Measurements from ENCODE around the gene ANTXR2. TPM values are rescaled to one million over a fixed set of nuclear protein-coding genes. Genes with fewer than 3 reads are reported as not detected.

The ANTXR2 gene
- total RNA-seq, 1 experiment from 2014 or later: 7.0 TPM

GRCh38 chr4:80014531-80014930 lies 58.5 kb downstream of the ANTXR2 start:
- DNase-seq (ENCODE audit: low spot score): no peak
- ChIA-PET POLR2A (ENCODE audit: low non-redundant PET) (no interaction called here), CTCF (no interaction called here)
- H3K9me3 ChIP-seq (ENCODE audit: low read depth, low read length, poor library complexity, severe bottlenecking): no peaks in the 10 kb centered on the region
- TF ChIP-seq EZH2 (IDR thresholded peaks at IDR 0.05; ENCODE audit: borderline replicate concordance, low read depth, low read length, poor library complexity, severe bottlenecking) (no peak), CTCF (conservative IDR thresholded peaks at IDR 0.05; ENCODE audit: low read depth, low read length) (no peak)
- H3K27me3 ChIP-seq (replicated peaks; ENCODE audit: insufficient read depth, low read depth, low read length, poor library complexity): no peaks in the 10 kb centered on the region
- intact Hi-C loops (cut with micrococcal nuclease; ENCODE audit: unreplicated experiment): no loop called here
- H3K27ac ChIP-seq (ENCODE audit: low read depth, low read length, poor library complexity, severe bottlenecking): no peak overlapping the region
- no peaks in the 10 kb centered on the region for H3K4me1 ChIP-seq (ENCODE audit: insufficient read depth, low read length, poor library complexity, severe bottlenecking)
- H3K36me3 ChIP-seq (ENCODE audit: insufficient read depth, low read length, poor library complexity, severe bottlenecking): no peaks in the 10 kb centered on the region
- BruUV-seq (replicated peaks): no TSS peak
- H3K4me3 ChIP-seq (ENCODE audit: low read depth, low read length, poor library complexity, severe bottlenecking): no peak overlapping the region

GRCh38 chr4:80012291-80012690 lies 60.7 kb downstream of the ANTXR2 start:
- no peak for DNase-seq (ENCODE audit: low spot score)
- intact Hi-C loops (cut with micrococcal nuclease; ENCODE audit: unreplicated experiment): no loop called here
- Histone ChIP-seq H3K27me3 (replicated peaks; ENCODE audit: insufficient read depth, low read depth, low read length, poor library complexity) (no peaks in the 10 kb centered on the region), H3K27ac (ENCODE audit: low read depth, low read length, poor library complexity, severe bottlenecking) (no peak overlapping the region), H3K36me3 (ENCODE audit: insufficient read depth, low read length, poor library complexity, severe bottlenecking) (no peaks in the 10 kb centered on the region), H3K4me1 (ENCODE audit: insufficient read depth, low read length, poor library complexity, severe bottlenecking) (peaks cover 10% of the 10 kb centered on the region), H3K9me3 (ENCODE audit: low read depth, low read length, poor library complexity, severe bottlenecking) (no peaks in the 10 kb centered on the region), H3K4me3 (ENCODE audit: low read depth, low read length, poor library complexity, severe bottlenecking) (no peak overlapping the region)
- ChIA-PET CTCF (no interaction called here), POLR2A (ENCODE audit: low non-redundant PET) (no interaction called here)
- TF ChIP-seq EZH2 (IDR thresholded peaks at IDR 0.05; ENCODE audit: borderline replicate concordance, low read depth, low read length, poor library complexity, severe bottlenecking) (no peak), CTCF (conservative IDR thresholded peaks at IDR 0.05; ENCODE audit: low read depth, low read length) (no peak)
- BruUV-seq (replicated peaks): no TSS peak

GRCh38 chr4:80011636-80012236 lies 61.3 kb downstream of the ANTXR2 start:
- no peaks in the 10 kb centered on the region for H3K27me3 ChIP-seq (replicated peaks; ENCODE audit: insufficient read depth, low read depth, low read length, poor library complexity)
- ChIA-PET CTCF (no interaction called here), POLR2A (ENCODE audit: low non-redundant PET) (no interaction called here)
- no peak for DNase-seq (ENCODE audit: low spot score)
- TF ChIP-seq EZH2 (IDR thresholded peaks at IDR 0.05; ENCODE audit: borderline replicate concordance, low read depth, low read length, poor library complexity, severe bottlenecking) (no peak), CTCF (conservative IDR thresholded peaks at IDR 0.05; ENCODE audit: low read depth, low read length) (no peak)
- H3K36me3 ChIP-seq (ENCODE audit: insufficient read depth, low read length, poor library complexity, severe bottlenecking): no peaks in the 10 kb centered on the region
- BruUV-seq (replicated peaks): no TSS peak
- no peak overlapping the region for H3K4me3 ChIP-seq (ENCODE audit: low read depth, low read length, poor library complexity, severe bottlenecking)
- intact Hi-C loops (cut with micrococcal nuclease; ENCODE audit: unreplicated experiment): no loop called here
- no peaks in the 10 kb centered on the region for H3K9me3 ChIP-seq (ENCODE audit: low read depth, low read length, poor library complexity, severe bottlenecking)
- H3K4me1 ChIP-seq (ENCODE audit: insufficient read depth, low read length, poor library complexity, severe bottlenecking): peaks cover 13% of the 10 kb centered on the region
- H3K27ac ChIP-seq (ENCODE audit: low read depth, low read length, poor library complexity, severe bottlenecking): no peak overlapping the region
